ENCODE results near the gene MSRB2.

MSRB2 gene

DNA sequence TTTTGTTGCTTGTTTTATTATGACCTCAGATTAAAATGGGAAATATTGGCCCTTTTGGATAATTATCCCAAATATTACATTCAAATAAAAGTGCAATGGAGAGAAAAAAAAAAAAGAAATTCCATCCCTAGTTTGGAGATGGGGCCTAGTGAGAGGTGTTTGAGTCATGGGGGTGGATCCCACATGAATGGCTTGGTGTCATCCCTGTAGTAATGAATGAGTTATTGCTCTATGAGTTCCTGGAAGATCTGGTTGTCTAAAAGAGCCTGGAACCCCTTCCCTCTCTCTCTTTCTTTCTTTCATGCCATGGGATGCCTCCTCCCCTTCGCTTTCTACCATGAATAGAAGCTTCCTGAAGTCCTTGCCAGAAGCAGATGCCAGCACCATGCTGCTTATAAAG is 44.3 kb downstream of the MSRB2 start:
- Mint-ChIP-seq H3K27ac (no peak overlapping the region), H3K27me3 (ENCODE audit: low read depth, poor library complexity) (peaks cover 18% of the 10 kb centered on the region), H3K4me3 (no peak overlapping the region), H3K36me3 (ENCODE audit: low read depth) (peaks cover 16% of the 10 kb centered on the region), H3K9me3 (peaks cover 28% of the 10 kb centered on the region), H3K4me1 (no peaks in the 10 kb centered on the region)
- DNase-seq = no peak
- no peak for TF ChIP-seq CTCF (IDR thresholded peaks at IDR 0.05)

DNA sequence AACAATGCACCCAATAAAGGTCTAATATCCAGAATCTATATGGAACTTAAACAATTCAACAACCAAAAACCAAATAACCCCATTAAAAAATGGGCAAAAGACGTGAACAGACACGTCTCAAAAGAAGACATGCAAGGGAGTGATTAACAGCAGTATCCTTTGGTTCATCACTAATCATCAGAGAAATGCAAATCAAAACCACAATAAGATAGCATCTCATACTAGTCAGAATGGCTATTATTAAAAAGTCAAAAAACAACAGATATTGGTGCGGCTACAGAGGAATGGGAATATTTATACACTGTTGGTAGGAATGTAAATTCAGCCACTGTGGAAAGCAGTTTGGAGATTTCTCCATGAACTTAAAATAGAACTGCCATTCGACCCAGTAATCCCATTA is 46.6 kb downstream of the MSRB2 start:
- no peak for DNase-seq
- no peak for TF ChIP-seq CTCF (IDR thresholded peaks at IDR 0.05)
- H3K4me1 Mint-ChIP-seq = peaks cover 4% of the 10 kb centered on the region
- peaks cover 18% of the 10 kb centered on the region for H3K9me3 Mint-ChIP-seq
- H3K27me3 Mint-ChIP-seq (ENCODE audit: low read depth, poor library complexity) = peaks cover 16% of the 10 kb centered on the region
- H3K36me3 Mint-ChIP-seq (ENCODE audit: low read depth) = peaks cover 6% of the 10 kb centered on the region
- no peak overlapping the region for H3K4me3 Mint-ChIP-seq
- no peak overlapping the region for H3K27ac Mint-ChIP-seq

GRCh38 chr10:23146258-23146657 is 50.9 kb downstream of the MSRB2 start:
- Mint-ChIP-seq H3K4me3 (no peak overlapping the region), H3K36me3 (ENCODE audit: low read depth) (no peaks in the 10 kb centered on the region), H3K4me1 (peaks cover 4% of the 10 kb centered on the region), H3K9me3 (peaks cover 4% of the 10 kb centered on the region), H3K27ac (no peak overlapping the region), H3K27me3 (ENCODE audit: low read depth, poor library complexity) (peaks cover 20% of the 10 kb centered on the region)
- no peak for TF ChIP-seq CTCF (IDR thresholded peaks at IDR 0.05)
- no peak for DNase-seq

DNA sequence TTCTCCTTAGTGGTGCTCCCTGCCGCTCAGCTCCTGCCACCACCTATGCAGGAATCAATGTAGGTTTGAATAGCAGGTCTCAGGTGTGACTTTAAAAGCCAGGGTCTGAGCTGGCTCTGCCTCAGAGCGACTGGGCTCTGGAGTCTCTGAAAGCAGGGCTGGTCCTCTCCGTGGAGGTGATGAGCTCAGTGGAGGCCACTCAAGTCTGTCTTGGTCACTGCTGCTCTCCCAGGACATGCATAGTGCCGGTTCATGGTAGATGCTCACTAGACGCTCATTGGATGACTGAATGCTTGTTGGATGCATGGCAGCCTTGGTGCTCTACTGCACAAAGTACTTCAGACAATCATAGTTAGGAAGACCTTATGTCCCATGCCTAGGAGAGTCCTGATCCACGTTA is 51.7 kb downstream of the MSRB2 start:
- no peak for DNase-seq
- H3K27me3 Mint-ChIP-seq (ENCODE audit: low read depth, poor library complexity) = peaks cover 23% of the 10 kb centered on the region
- no peaks in the 10 kb centered on the region for H3K36me3 Mint-ChIP-seq (ENCODE audit: low read depth)
- peaks cover 4% of the 10 kb centered on the region for H3K4me1 Mint-ChIP-seq
- H3K9me3 Mint-ChIP-seq = no peaks in the 10 kb centered on the region
- H3K27ac Mint-ChIP-seq = no peak overlapping the region
- TF ChIP-seq CTCF (IDR thresholded peaks at IDR 0.05) = no peak
- H3K4me3 Mint-ChIP-seq = no peak overlapping the region

GRCh38 chr10:23148214-23148613 is 52.8 kb downstream of the MSRB2 start:
- no peak for DNase-seq
- Mint-ChIP-seq H3K27ac (no peak overlapping the region), H3K27me3 (ENCODE audit: low read depth, poor library complexity) (peaks cover 23% of the 10 kb centered on the region), H3K4me1 (peaks cover 4% of the 10 kb centered on the region), H3K9me3 (no peaks in the 10 kb centered on the region), H3K4me3 (no peak overlapping the region), H3K36me3 (ENCODE audit: low read depth) (no peaks in the 10 kb centered on the region)
- TF ChIP-seq CTCF (IDR thresholded peaks at IDR 0.05) = no peak

- H3K9me3 Mint-ChIP-seq = peaks cover 5% of the 10 kb centered on the region
- H3K4me3 Mint-ChIP-seq = no peak overlapping the region
- H3K27ac Mint-ChIP-seq = no peak overlapping the region
- H3K27me3 Mint-ChIP-seq (ENCODE audit: low read depth, poor library complexity) = peaks cover 26% of the 10 kb centered on the region
- peaks cover 8% of the 10 kb centered on the region for H3K4me1 Mint-ChIP-seq
- DNase-seq = no peak
- no peak for TF ChIP-seq CTCF (IDR thresholded peaks at IDR 0.05)
- no peaks in the 10 kb centered on the region for H3K36me3 Mint-ChIP-seq (ENCODE audit: low read depth)
Observed at GRCh38 chr10:23150091-23150490, 54.7 kb downstream of the MSRB2 start.

Measured in nephron progenitor cell (in vitro differentiated cells).